Measurements from ENCODE around the gene GKAP1.
"Not testable (repeated sequence)": the region's sequence is repeated elsewhere in the genome, so short reads cannot be mapped to it uniquely, and the experiment has no call there.

GKAP1 gene

GRCh38 chr9:83817356-83818278 is at the start of gene GKAP1:
TSS of gene GKAP1 (minus strand) at chr9:83817769. CDS start at chr9:83806517, 11,252 bp downstream.
- DNase-seq = peak; percentile 66 to 67

- DNase-seq = not testable (repeated sequence)
These were observed 32.3 kb upstream of the GKAP1 start for GRCh38 chr9:83849895-83850294.

- DNase-seq = not testable (repeated sequence)
These were observed 19.6 kb upstream of the GKAP1 start for GRCh38 chr9:83837070-83837643.

GRCh38 chr9:83830426-83831071 is 13.0 kb upstream of the GKAP1 start:
- DNase-seq = not testable (repeated sequence)

GRCh38 chr9:83824986-83825623 is 7.5 kb upstream of the GKAP1 start:
- DNase-seq = not testable (repeated sequence)

GRCh38 chr9:83817011-83817355 is 586 bp downstream of the GKAP1 start:
- DNase-seq = peak; percentile 33 to 44

GRCh38 chr9:83815120-83815519 is 2.4 kb downstream of the GKAP1 start:
- not testable (repeated sequence) for DNase-seq

- not testable (repeated sequence) for DNase-seq
These were observed 8.4 kb downstream of the GKAP1 start for GRCh38 chr9:83809213-83809612.

- DNase-seq = not testable (repeated sequence)
These were observed 13.1 kb downstream of the GKAP1 start for GRCh38 chr9:83804454-83804853.

- DNase-seq = not testable (repeated sequence)
These were observed 13.6 kb downstream of the GKAP1 start for GRCh38 chr9:83803941-83804340.

GRCh38 chr9:83800236-83801033 is 17.1 kb downstream of the GKAP1 start:
- no peak for DNase-seq

- no peak for DNase-seq
These were observed 23.5 kb downstream of the GKAP1 start for GRCh38 chr9:83794051-83794450.

GRCh38 chr9:83792746-83793145 is 24.8 kb downstream of the GKAP1 start:
- DNase-seq = no peak

GRCh38 chr9:83778164-83778563 is 39.4 kb downstream of the GKAP1 start:
- no peak for DNase-seq

- no peak for DNase-seq
These were observed 41.6 kb downstream of the GKAP1 start for GRCh38 chr9:83775932-83776331.

- no peak for DNase-seq
These were observed 44.7 kb downstream of the GKAP1 start for GRCh38 chr9:83772860-83773259.

- no peak for DNase-seq
These were observed 52.2 kb downstream of the GKAP1 start for GRCh38 chr9:83765376-83765775.

GRCh38 chr9:83754383-83754977 is 63.1 kb downstream of the GKAP1 start:
- DNase-seq = no peak

GRCh38 chr9:83749706-83750105 is 67.9 kb downstream of the GKAP1 start:
- DNase-seq = no peak

- no peak for DNase-seq
These were observed 73.4 kb downstream of the GKAP1 start for GRCh38 chr9:83744206-83744605.

- no peak for DNase-seq
These were observed 83.8 kb downstream of the GKAP1 start for GRCh38 chr9:83733739-83734138.

Measured in activated CD4-positive, alpha-beta T cell treated with anti-CD3 and anti-CD28 coated beads, Interleukin-2, amount 50 U/mL, for 48 hours (primary cell).